ENCODE data around the gene CAMK1D.
"Not testable (repeated sequence)": the region's sequence is repeated elsewhere in the genome, so short reads cannot be mapped to it uniquely, and the experiment has no call there.

Gene CAMK1D

GRCh38 chr10:12351447-12351846 lies 2.1 kb downstream of the CAMK1D start:
- DNase-seq, result peak; percentile 23 to 37
- peak overlapping the region; percentile 97 to 98 for H3K4me3 Mint-ChIP-seq
- no peak for ATAC-seq
- no peaks in the 10 kb centered on the region for H3K9me3 Mint-ChIP-seq
- H3K27ac Mint-ChIP-seq, result no peak overlapping the region
- H3K4me1 Mint-ChIP-seq, result peaks cover 65% of the 10 kb centered on the region
- peaks cover 16% of the 10 kb centered on the region for H3K27me3 Mint-ChIP-seq

- Mint-ChIP-seq H3K4me1 (peaks cover 65% of the 10 kb centered on the region), H3K4me3 (peak overlapping the region in 1 of 2 donors; percentile 97), H3K27me3 (peaks cover 16% of the 10 kb centered on the region), H3K27ac (no peak overlapping the region), H3K9me3 (no peaks in the 10 kb centered on the region)
- DNase-seq (no peak), ATAC-seq (no peak)
These were observed 2.5 kb downstream of the CAMK1D start for GRCh38 chr10:12351889-12352288.

- H3K27me3 Mint-ChIP-seq, result peaks cover 8% of the 10 kb centered on the region
- H3K4me1 Mint-ChIP-seq, result peaks cover 65% of the 10 kb centered on the region
- no peak overlapping the region for H3K4me3 Mint-ChIP-seq
- H3K9me3 Mint-ChIP-seq, result no peaks in the 10 kb centered on the region
- no peak overlapping the region for H3K27ac Mint-ChIP-seq
- peak in 1 of 2 donors; percentile 17 for DNase-seq
- ATAC-seq, result no peak
These were observed 4.3 kb downstream of the CAMK1D start for GRCh38 chr10:12353399-12354242.

GRCh38 chr10:12354696-12355095 lies 5.3 kb downstream of the CAMK1D start:
- H3K9me3 Mint-ChIP-seq, DNase-seq, H3K4me3 Mint-ChIP-seq, H3K27me3 Mint-ChIP-seq, H3K27ac Mint-ChIP-seq, ATAC-seq: not testable (repeated sequence)
- peaks cover 75% of the 10 kb centered on the region for H3K4me1 Mint-ChIP-seq

- Mint-ChIP-seq H3K4me3 (no peak overlapping the region), H3K9me3 (no peaks in the 10 kb centered on the region), H3K27me3 (peaks cover 7% of the 10 kb centered on the region), H3K27ac (no peak overlapping the region), H3K4me1 (peaks cover 75% of the 10 kb centered on the region)
- DNase-seq, result no peak
- no peak for ATAC-seq
These were observed 6.0 kb downstream of the CAMK1D start for GRCh38 chr10:12355384-12355783.

- no peaks in the 10 kb centered on the region for H3K27me3 Mint-ChIP-seq
- no peak overlapping the region for H3K27ac Mint-ChIP-seq
These were observed 8.3 kb downstream of the CAMK1D start for GRCh38 chr10:12357525-12358151.

GRCh38 chr10:12358863-12359564 lies 9.7 kb downstream of the CAMK1D start:
- Mint-ChIP-seq H3K4me3 (peak overlapping the region in 1 of 2 donors; percentile 75), H3K27ac (no peak overlapping the region), H3K4me1 (peaks cover 58% of the 10 kb centered on the region), H3K9me3 (no peaks in the 10 kb centered on the region), H3K27me3 (no peaks in the 10 kb centered on the region)
- DNase-seq, result peak; percentile 15 to 47
- peak; percentile 93 for ATAC-seq

More at GRCh38 chr10:12357525-12358151, 8.3 kb downstream of the CAMK1D start:
- Mint-ChIP-seq H3K4me3 (no peak overlapping the region), H3K9me3 (no peaks in the 10 kb centered on the region), H3K4me1 (peaks cover 71% of the 10 kb centered on the region)
- ATAC-seq (no peak), DNase-seq (no peak)

- Mint-ChIP-seq H3K4me3 (no peak overlapping the region), H3K27me3 (no peaks in the 10 kb centered on the region), H3K9me3 (no peaks in the 10 kb centered on the region), H3K4me1 (peaks cover 52% of the 10 kb centered on the region), H3K27ac (no peak overlapping the region)
- ATAC-seq (no peak), DNase-seq (no peak)
These were observed 11.1 kb downstream of the CAMK1D start for GRCh38 chr10:12360461-12360860.

- H3K4me1 Mint-ChIP-seq, result peaks cover 54% of the 10 kb centered on the region
- not testable (repeated sequence) for ATAC-seq, H3K27ac Mint-ChIP-seq, DNase-seq, H3K4me3 Mint-ChIP-seq, H3K9me3 Mint-ChIP-seq, H3K27me3 Mint-ChIP-seq
These were observed 11.8 kb downstream of the CAMK1D start for GRCh38 chr10:12361115-12361514.

GRCh38 chr10:12364559-12364958 lies 15.2 kb downstream of the CAMK1D start:
- H3K27me3 Mint-ChIP-seq, result no peaks in the 10 kb centered on the region
- DNase-seq (no peak), ATAC-seq (no peak)
- no peak overlapping the region for H3K4me3 Mint-ChIP-seq
- peaks cover 55% of the 10 kb centered on the region for H3K4me1 Mint-ChIP-seq
- H3K27ac Mint-ChIP-seq, result no peak overlapping the region
- H3K9me3 Mint-ChIP-seq, result no peaks in the 10 kb centered on the region

GRCh38 chr10:12367272-12367671 lies 17.9 kb downstream of the CAMK1D start:
- Mint-ChIP-seq H3K4me1 (peaks cover 38% of the 10 kb centered on the region), H3K9me3 (no peaks in the 10 kb centered on the region), H3K27me3 (no peaks in the 10 kb centered on the region), H3K4me3 (no peak overlapping the region), H3K27ac (peak overlapping the region in 1 of 2 donors; percentile 84)
- ATAC-seq (no peak), DNase-seq (no peak)

GRCh38 chr10:12369982-12370381 lies 20.6 kb downstream of the CAMK1D start:
- H3K27me3 Mint-ChIP-seq, result no peaks in the 10 kb centered on the region
- H3K9me3 Mint-ChIP-seq, result no peaks in the 10 kb centered on the region
- H3K4me1 Mint-ChIP-seq, result peaks cover 32% of the 10 kb centered on the region
- H3K27ac Mint-ChIP-seq, result no peak overlapping the region
- H3K4me3 Mint-ChIP-seq, result no peak overlapping the region
- DNase-seq, result no peak
- ATAC-seq, result no peak

- Mint-ChIP-seq H3K4me1 (peaks cover 8% of the 10 kb centered on the region), H3K27ac (peak overlapping the region in 1 of 2 donors; percentile 34), H3K9me3 (no peaks in the 10 kb centered on the region), H3K27me3 (no peaks in the 10 kb centered on the region), H3K4me3 (no peak overlapping the region)
- ATAC-seq, result no peak
- DNase-seq, result no peak
These were observed 23.5 kb downstream of the CAMK1D start for GRCh38 chr10:12372846-12373245.

- Mint-ChIP-seq H3K9me3 (no peaks in the 10 kb centered on the region), H3K4me1 (no peaks in the 10 kb centered on the region), H3K27me3 (no peaks in the 10 kb centered on the region), H3K4me3 (no peak overlapping the region), H3K27ac (no peak overlapping the region)
- ATAC-seq (no peak), DNase-seq (no peak)
These were observed 25.7 kb downstream of the CAMK1D start for GRCh38 chr10:12375076-12375504.

- no peak for ATAC-seq
- no peaks in the 10 kb centered on the region for H3K9me3 Mint-ChIP-seq
- DNase-seq, result no peak
- no peak overlapping the region for H3K27ac Mint-ChIP-seq
- peaks cover 7% of the 10 kb centered on the region for H3K4me1 Mint-ChIP-seq
- H3K27me3 Mint-ChIP-seq, result no peaks in the 10 kb centered on the region
- H3K4me3 Mint-ChIP-seq, result no peak overlapping the region
These were observed 26.9 kb downstream of the CAMK1D start for GRCh38 chr10:12376211-12376610.
